DMS79 (cell line): Measurements from ENCODE around the gene MYL10.

Experiments
- DNase-seq: peaks from one replicate; lab custom pipeline; 2025; lab: John Stamatoyannopoulos, UW

Gene MYL10

DNA sequence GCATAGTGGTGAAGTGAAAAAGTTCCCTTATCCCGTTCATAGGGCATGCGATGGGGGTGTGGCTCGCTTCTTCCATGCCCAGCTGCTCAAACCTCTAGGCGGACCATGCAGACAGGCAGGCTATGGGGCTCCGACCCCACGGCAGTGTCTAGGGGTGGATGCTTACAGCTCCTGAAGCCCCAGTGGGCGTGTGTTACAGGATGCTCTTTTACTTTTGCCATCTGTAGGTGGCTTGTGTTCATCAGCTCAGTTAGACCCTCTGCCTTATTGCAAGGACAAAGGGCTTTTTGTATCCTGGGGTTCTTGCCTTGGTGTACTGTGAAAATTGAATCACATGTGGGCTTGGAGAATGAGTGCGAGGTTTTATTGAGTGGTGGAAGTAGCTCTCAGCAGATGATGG lies at the start of gene MYL10:
MYL10 (minus strand) TSS at position 126 of the 400 bp plus-strand sequence. CDS start 178 bp downstream, outside the sequence.
- DNase-seq, result no peak

- no peak for DNase-seq
Observed at GRCh38 chr7:101678658-101679057, 49.6 kb upstream of the MYL10 start.

- no peak for DNase-seq
Observed at GRCh38 chr7:101677797-101678479, 48.8 kb upstream of the MYL10 start.

GRCh38 chr7:101677391-101677790 lies 48.3 kb upstream of the MYL10 start:
- no peak for DNase-seq

DNA sequence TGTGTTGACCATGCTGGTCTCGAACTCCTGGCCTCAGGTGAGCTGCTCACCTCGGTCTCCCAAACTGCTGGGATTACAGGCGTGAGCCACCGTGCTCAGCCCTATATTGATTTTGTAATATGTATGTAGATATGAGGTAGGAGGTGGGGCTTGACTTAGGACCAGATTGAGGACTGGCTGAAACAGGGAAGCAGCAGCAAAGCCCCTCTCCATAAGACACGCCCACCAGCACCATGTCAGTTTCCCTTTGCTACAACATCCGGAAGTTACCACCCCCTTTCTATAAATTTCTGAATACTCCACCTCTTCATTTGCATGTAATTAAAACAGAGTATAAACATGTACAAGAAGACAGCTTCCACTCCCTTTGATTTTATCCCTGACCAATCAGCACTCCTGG lies 47.9 kb upstream of the MYL10 start:
- DNase-seq, result no peak

- no peak for DNase-seq
Observed at GRCh38 chr7:101676062-101676598, 47.0 kb upstream of the MYL10 start.

DNA sequence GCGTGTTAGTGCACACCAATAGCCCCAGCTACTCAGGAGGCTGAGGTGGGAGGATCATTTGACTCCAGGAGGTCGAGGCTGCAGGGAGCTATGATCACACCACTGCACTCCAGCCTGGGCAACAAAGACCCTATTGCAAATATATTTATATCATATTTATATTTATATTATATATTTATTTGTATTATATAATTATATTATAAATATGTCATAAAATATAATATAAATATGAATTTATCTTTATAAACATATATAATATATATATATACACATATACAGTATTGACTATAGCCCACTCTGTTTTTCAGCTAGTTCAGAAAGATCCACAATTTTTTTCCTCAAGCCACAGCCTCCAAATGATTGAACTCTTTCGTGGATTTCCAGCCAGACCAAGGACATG lies 45.3 kb upstream of the MYL10 start:
- no peak for DNase-seq

DNA sequence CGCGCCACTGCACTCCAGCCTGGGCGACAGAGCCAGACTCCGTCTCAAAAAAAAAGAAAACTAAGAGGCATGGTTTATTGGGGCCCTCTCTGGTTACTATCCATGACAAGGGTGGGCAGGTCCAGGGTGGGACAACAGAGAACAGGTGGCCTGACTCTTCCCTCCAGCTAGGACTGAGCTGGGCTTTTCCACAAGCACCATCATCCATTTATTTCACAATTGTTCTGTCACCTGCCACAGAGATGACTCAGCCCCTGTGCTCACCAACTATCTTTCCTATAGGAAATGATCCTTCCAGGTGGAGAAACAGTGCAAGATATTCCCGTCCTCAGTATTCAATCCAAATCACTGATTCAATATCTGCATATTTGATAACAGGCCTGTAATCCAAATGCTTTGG lies 44.9 kb upstream of the MYL10 start:
- DNase-seq, result no peak

DNA sequence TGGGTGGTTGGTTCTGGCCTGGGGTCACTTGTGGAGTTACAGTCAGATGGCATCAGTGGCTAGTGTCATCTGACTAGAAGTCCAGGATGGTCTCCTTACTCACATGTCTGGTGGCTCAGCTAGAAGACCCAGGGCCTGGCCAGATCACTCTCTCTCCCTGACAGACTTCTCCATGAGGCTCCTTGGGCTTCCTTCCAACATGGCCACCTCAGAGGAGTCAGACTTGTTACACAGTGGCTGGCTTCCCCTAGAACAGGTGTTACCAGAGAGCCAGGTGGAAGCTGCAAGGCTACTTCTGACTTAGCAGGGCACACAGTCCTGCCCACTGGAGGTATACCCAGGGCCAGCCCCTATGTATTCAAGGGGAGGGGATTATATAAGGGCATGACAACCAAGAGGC lies 44.2 kb upstream of the MYL10 start:
- DNase-seq, result no peak

DNA sequence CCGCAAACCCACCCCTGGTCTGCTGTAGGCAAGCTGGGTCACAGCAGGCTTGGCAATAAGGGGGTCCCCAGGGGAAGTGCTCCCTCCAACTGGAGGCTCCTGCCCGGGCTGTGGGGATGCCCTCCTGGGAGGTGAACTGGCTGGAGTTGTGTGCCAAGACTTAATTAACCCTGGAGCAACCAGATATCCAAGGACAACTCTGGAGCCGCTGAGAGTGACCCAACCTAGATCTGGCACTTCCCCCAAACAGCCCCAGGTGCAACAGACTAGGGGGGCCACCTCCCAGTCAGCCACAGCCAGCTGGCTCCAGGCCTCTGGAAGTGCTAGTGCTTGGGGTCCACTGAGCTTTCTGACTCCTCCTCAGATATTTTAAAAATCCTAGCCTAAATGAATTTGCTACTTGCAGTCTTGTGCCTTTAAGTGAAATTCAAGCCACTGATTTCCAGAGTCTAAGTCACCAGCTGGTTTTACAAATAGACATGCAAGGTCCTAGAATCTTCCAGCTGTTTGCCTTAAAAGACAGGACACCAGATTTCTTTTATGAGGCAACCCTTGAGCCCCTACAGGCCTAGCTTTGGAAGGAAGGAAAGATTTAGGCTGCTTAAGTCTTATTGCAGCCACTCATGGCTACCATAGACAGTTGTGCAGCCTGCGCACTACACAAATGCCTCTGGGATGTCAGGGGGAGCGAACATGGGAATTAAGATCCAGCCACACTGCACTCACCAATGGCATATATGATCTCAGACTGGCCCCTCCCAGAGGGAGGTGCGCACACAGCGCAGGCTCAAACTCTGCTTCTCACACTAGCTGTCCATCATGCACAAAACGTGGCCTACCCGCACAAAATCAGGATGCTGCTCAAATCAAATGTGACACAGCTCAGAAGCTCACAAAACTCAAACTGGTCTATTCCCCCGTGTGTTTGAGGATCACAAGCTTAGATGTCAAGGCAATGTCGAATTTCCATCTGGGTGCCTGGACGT lies 42.6 kb upstream of the MYL10 start:
- no peak for DNase-seq

- no peak for DNase-seq
Observed at GRCh38 chr7:101669307-101669706, 40.2 kb upstream of the MYL10 start.

DNA sequence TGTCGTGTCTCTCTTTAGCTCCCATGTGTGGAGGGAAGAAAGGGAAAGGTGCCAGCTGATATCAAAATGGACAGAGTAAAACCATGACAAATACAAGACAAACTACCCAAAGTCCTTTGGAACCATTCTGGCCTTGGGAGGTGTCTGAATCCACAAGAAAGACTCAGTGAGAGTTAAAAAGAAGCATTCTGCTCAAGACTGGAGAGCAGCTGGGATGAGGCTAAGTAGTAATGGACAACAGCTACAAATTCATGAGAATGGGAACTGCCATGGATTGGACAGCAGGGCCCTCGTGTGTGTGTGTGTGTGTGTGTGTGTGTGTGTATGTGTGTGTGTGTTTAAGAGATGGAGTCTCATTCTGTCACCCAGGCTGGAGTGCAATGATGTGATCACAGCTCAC lies 39.6 kb upstream of the MYL10 start:
- DNase-seq, result no peak

- DNase-seq, result no peak
Observed at GRCh38 chr7:101667920-101668319, 38.8 kb upstream of the MYL10 start.

DNA sequence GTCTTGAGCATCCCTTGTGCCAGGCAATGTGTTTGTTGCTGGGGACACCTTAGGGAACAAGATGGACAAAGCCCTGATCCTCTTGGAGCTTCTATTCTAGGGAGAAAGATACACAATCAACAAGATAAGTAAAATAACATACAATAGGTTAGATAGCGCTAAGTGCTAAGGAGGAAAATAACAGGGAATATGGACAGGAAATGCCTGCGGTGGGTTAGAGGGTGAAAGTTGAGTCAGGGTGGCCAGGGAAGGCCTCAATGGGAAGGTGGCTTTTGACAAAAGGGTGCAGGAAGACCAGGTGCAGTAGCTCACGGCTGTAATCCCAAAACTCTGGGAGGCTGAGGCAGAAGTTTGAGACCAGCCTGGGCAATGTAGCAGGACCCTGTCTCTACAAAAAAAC lies 38.3 kb upstream of the MYL10 start:
- DNase-seq, result no peak

DNA sequence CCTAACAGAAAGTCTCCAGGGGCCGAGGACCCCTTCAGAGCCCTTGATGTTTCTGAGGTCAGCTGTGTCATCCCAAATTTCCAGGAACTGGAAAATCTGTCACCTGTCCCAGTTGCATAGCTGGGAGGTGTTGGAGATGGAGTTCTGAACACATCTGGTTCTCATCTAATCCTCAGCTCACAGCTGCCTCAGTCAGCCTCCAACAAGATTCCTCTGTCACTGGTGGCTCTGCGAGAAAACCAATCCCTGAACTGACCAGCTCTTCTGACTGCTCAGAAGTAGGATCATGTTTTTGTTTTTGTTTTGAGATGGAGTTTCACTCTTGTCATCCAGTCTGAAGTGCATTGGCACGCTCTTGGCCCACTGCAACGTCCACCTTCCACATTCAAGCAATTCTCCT lies 37.6 kb upstream of the MYL10 start:
- DNase-seq, result no peak

- no peak for DNase-seq
Observed at GRCh38 chr7:101666293-101666692, 37.2 kb upstream of the MYL10 start.

- DNase-seq, result no peak
Observed at GRCh38 chr7:101664893-101665471, 35.9 kb upstream of the MYL10 start.

- DNase-seq, result no peak
Observed at GRCh38 chr7:101664436-101664835, 35.3 kb upstream of the MYL10 start.

GRCh38 chr7:101663747-101664146 lies 34.7 kb upstream of the MYL10 start:
- DNase-seq, result no peak

GRCh38 chr7:101662447-101662998 lies 33.4 kb upstream of the MYL10 start:
- DNase-seq, result no peak

- no peak for DNase-seq
Observed at GRCh38 chr7:101659706-101660105, 30.6 kb upstream of the MYL10 start.

GRCh38 chr7:101657171-101657570 lies 28.1 kb upstream of the MYL10 start:
- no peak for DNase-seq
